Keratinocyte (primary cell): ENCODE measurements around the gene HMGCS2. TPM values are rescaled to one million over a fixed set of nuclear protein-coding genes. Genes with fewer than 3 reads are reported as not detected.

Experiments used
- DNase-seq: peaks from one replicate; pipeline ENCODE4 v3.0.0-alpha.2; 2011; ENCODE audit warnings: low read depth, missing footprints, low spot score
- FAIRE-seq: peaks from 2 replicates; lab custom pipeline; 2011; peaks lifted over from hg19 to GRCh38; lab: Jason Lieb, UNC
- H2AFZ ChIP-seq: 2 replicates; pipeline ENCODE4 v1.6.0; 2012; ENCODE audit warnings: low read length, control low read depth, inconsistent platforms; ENCODE audit not compliant: control insufficient read depth
- H3K27ac ChIP-seq: 2 replicates; pipeline ENCODE4 v1.5.1; 2011; ENCODE audit warnings: low read length; ENCODE audit not compliant: control insufficient read depth, insufficient read depth
- H3K27me3 ChIP-seq: 3 replicates; pipeline ENCODE4 v1.6.0; 2011; ENCODE audit warnings: low read length; ENCODE audit not compliant: control insufficient read depth, insufficient read depth; ENCODE audit errors: extremely low read depth
- H3K36me3 ChIP-seq, 2 experiments: 2 replicates in 1 of 2; 3 replicates in 1 of 2; pipeline ENCODE4 v1.5.1; 2011; ENCODE audit warnings: low read length in 2 of 2, mild to moderate bottlenecking in 1 of 2; ENCODE audit not compliant: control insufficient read depth in 2 of 2, insufficient read depth in 2 of 2; ENCODE audit errors: extremely low read depth in 1 of 2
- H3K4me1 ChIP-seq: 3 replicates; pipeline ENCODE4 v1.5.1; 2011; ENCODE audit warnings: low read length; ENCODE audit not compliant: control insufficient read depth, insufficient read depth; ENCODE audit errors: extremely low read depth
- H3K4me2 ChIP-seq: 3 replicates; pipeline ENCODE4 v1.6.0; 2011; ENCODE audit warnings: low read depth, low read length; ENCODE audit not compliant: control insufficient read depth, insufficient read depth; ENCODE audit errors: extremely low read depth
- H3K4me3 ChIP-seq, 3 experiments: fragments of 200-600 bp in 1 of 3; sonication (generic) in 1 of 3; 2 replicates in 2 of 3; 3 replicates in 1 of 3; pipeline ENCODE4 v1.5.1; 2011 to 2016; ENCODE audit warnings: low read length in 3 of 3, mild to moderate bottlenecking in 3 of 3, control low read depth in 2 of 3, inconsistent platforms in 1 of 3, low read depth in 1 of 3, mixed read lengths in 1 of 3, mixed run types in 1 of 3, moderate library complexity in 1 of 3; ENCODE audit not compliant: control insufficient read depth in 2 of 3, insufficient read depth in 2 of 3; ENCODE audit errors: extremely low read depth in 1 of 3
- H3K79me2 ChIP-seq: 2 replicates; pipeline ENCODE4 v1.6.0; 2012; ENCODE audit warnings: low read length; ENCODE audit not compliant: control insufficient read depth, insufficient read depth
- H3K9ac ChIP-seq: 3 replicates; pipeline ENCODE4 v1.6.0; 2011; ENCODE audit warnings: low read length; ENCODE audit not compliant: control insufficient read depth, insufficient read depth; ENCODE audit errors: extremely low read depth
- H3K9me1 ChIP-seq: 3 replicates; pipeline ENCODE4 v1.6.0; 2011; ENCODE audit warnings: low read length; ENCODE audit not compliant: control insufficient read depth, insufficient read depth; ENCODE audit errors: extremely low read depth
- H3K9me3 ChIP-seq: 2 replicates; pipeline ENCODE4 v1.5.1; 2012; ENCODE audit warnings: low read depth, low read length; ENCODE audit not compliant: control insufficient read depth
- H4K20me1 ChIP-seq: 3 replicates; pipeline ENCODE4 v1.6.0; 2011; ENCODE audit warnings: low read length; ENCODE audit not compliant: control insufficient read depth, insufficient read depth; ENCODE audit errors: extremely low read depth
- CTCF ChIP-seq, 3 experiments: IDR thresholded peaks in 1 of 3; conservative IDR thresholded peaks in 1 of 3; optimal IDR thresholded peaks in 1 of 3; 2 replicates in 2 of 3; 3 replicates in 1 of 3; pipeline versions ENCODE3 to v1.5.1; 2011; ENCODE audit warnings: low read length in 3 of 3, mild to moderate bottlenecking in 3 of 3, moderate library complexity in 2 of 3, control low read depth in 1 of 3, inconsistent platforms in 1 of 3; ENCODE audit not compliant: insufficient read depth in 2 of 3; ENCODE audit errors: extremely low read depth in 1 of 3
- EZH2 ChIP-seq: IDR thresholded peaks from one replicate; pipeline ENCODE4 v1.6.1; 2012; ENCODE audit warnings: inconsistent platforms, mild to moderate bottlenecking, low read length, moderate library complexity
- dilution Hi-C: fragments of 300-500 bp; cut with MboI; formaldehyde crosslinking; loops from one replicate; pipeline ENCODE4 v1.7.0; 2020; ENCODE audit warnings: low sequenced_read_pairs; ENCODE audit not compliant: extremely low pct_ligation_motif_present
- polyA plus RNA-seq, 5 experiments: library from polyadenylated mRNA; depleted of rRNA in 3 of 5; stranded (reverse) in 3 of 5; stranded (forward) in 1 of 5; unstranded in 1 of 5; fragments of >200 nt; gene quantifications; 1 replicate in 1 of 5; 2 replicates in 3 of 5; 3 replicates in 1 of 5; pipeline versions ENCODE4 v1.2.1 to v1.2.3, GENCODE V29; 2011 to 2012; ENCODE audit warnings: missing spikeins in 2 of 5, low read depth in 1 of 5, low replicate concordance in 1 of 5

The HMGCS2 gene
- polyA plus RNA-seq, 1 donor (not counting 4 experiments of a cell fraction or from before 2014, with no cell fraction given) = not detected

DNA sequence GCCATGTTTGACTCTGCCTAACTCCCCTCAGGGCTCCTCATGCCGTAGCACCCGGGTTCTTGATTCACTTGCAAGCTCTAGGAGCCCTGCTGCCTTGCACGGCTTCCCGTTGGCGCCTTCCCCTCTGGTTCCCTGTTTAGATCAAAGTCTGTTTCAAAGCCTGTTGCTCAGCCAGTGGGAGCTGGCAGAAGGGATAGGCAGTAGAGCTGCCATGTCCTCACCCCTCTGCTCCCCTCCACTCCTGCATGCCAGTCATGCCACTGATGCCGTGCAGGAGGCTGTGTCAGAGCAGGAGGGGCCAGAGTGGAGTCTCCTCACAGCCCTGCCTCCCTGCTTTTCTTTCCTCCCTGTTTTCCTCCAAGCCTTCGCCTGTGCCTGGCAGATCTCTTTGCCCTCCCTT is 26.5 kb downstream of the HMGCS2 start:
- H3K4me3 ChIP-seq = no peak overlapping the region
- no peak overlapping the region for H3K27ac ChIP-seq
- H3K79me2 ChIP-seq = no peaks in the 10 kb centered on the region
- no peaks in the 10 kb centered on the region for H3K9me1 ChIP-seq
- H3K4me1 ChIP-seq = peaks cover 8% of the 10 kb centered on the region
- H3K9ac ChIP-seq = no peak overlapping the region
- no peak overlapping the region for H3K4me2 ChIP-seq
- no peak for FAIRE-seq
- TF ChIP-seq EZH2 = no peak
- TF ChIP-seq CTCF (optimal IDR thresholded peaks at IDR 0.05 in 1 of 3, IDR thresholded peaks at IDR 0.05 in 1 of 3, conservative IDR thresholded peaks at IDR 0.05 in 1 of 3; ENCODE audit: extremely low read depth in 1 of 3, insufficient read depth in 2 of 3, low read length in 3 of 3) = no peak
- dilution Hi-C loops = no loop called here
- no peak overlapping the region for H2AFZ ChIP-seq
- no peaks in the 10 kb centered on the region for H3K27me3 ChIP-seq
- DNase-seq = no peak
- H3K9me3 ChIP-seq = no peaks in the 10 kb centered on the region
- no peaks in the 10 kb centered on the region for H4K20me1 ChIP-seq
- peaks cover 0 to 16% of the 10 kb centered on the region in 2 experiments for H3K36me3 ChIP-seq

GRCh38 chr1:119740896-119741780 is 27.6 kb downstream of the HMGCS2 start:
- DNase-seq = no peak
- Histone ChIP-seq H3K4me2 (no peak overlapping the region), H3K4me3 (no peak overlapping the region), H2AFZ (no peak overlapping the region), H3K9me3 (no peaks in the 10 kb centered on the region), H3K79me2 (no peaks in the 10 kb centered on the region), H3K4me1 (no peaks in the 10 kb centered on the region), H3K36me3 (peaks cover 0 to 16% of the 10 kb centered on the region in 2 experiments), H3K27ac (no peak overlapping the region), H3K9ac (no peak overlapping the region), H3K9me1 (no peaks in the 10 kb centered on the region), H4K20me1 (no peaks in the 10 kb centered on the region), H3K27me3 (no peaks in the 10 kb centered on the region)
- dilution Hi-C loops = no loop called here
- FAIRE-seq = no peak
- TF ChIP-seq EZH2 (no peak), CTCF (optimal IDR thresholded peaks at IDR 0.05 in 1 of 3, IDR thresholded peaks at IDR 0.05 in 1 of 3, conservative IDR thresholded peaks at IDR 0.05 in 1 of 3; ENCODE audit: extremely low read depth in 1 of 3, insufficient read depth in 2 of 3, low read length in 3 of 3) (no peak)
